Activated T-helper 1 cell treated with anti-CD3 and anti-CD28 coated beads, Interleukin-12 subunit alpha, Interleukin-12 subunit beta, Interleukin-2, Interleukin-4 antibody, amounts not matched to agents 30 ng/mL and 10 ng/mL and 1 ng/mL, durations not matched to agents 14 hours and 24 hours and 36 hours (primary cell): ENCODE measurements around the gene PSG4. TPM values are rescaled to one million over a fixed set of nuclear protein-coding genes. Genes with fewer than 3 reads are reported as not detected.
"Not testable (repeated sequence)": the region's sequence is repeated elsewhere in the genome, so short reads cannot be mapped to it uniquely, and the experiment has no call there.

Experiments used
- DNase-seq: peaks from one replicate; pipeline ENCODE4 v3.0.0; 2021; ENCODE audit warnings: low spot score
- H3K27ac Mint-ChIP-seq: one replicate; pipeline ENCODE4 v1.8.0; 2021; ENCODE audit warnings: mild to moderate bottlenecking, mixed read lengths
- H3K27me3 Mint-ChIP-seq: one replicate; pipeline ENCODE4 v1.8.0; 2022; ENCODE audit warnings: mild to moderate bottlenecking, moderate library complexity, mixed read lengths; ENCODE audit not compliant: insufficient read depth
- H3K36me3 Mint-ChIP-seq: one replicate; pipeline ENCODE4 v1.8.0; 2021; ENCODE audit warnings: low read depth, mixed read lengths
- H3K4me1 Mint-ChIP-seq: one replicate; pipeline ENCODE4 v1.8.0; 2021; ENCODE audit warnings: low read depth, mixed read lengths
- H3K4me3 Mint-ChIP-seq: one replicate; pipeline ENCODE4 v1.8.0; 2021; ENCODE audit warnings: mild to moderate bottlenecking, moderate library complexity, mixed read lengths
- H3K9me3 Mint-ChIP-seq: one replicate; pipeline ENCODE4 v1.8.0; 2021; ENCODE audit warnings: mixed read lengths
- intact Hi-C: fragments of 100-400 bp; cut with micrococcal nuclease; formaldehyde crosslinking; loops from one replicate; pipeline ENCODE4 v1.15.1; 2024
- total RNA-seq: library from RNA; stranded (reverse); gene quantifications from 2 replicates; pipeline ENCODE4 v1.2.3, GENCODE V29; 2022

The PSG4 gene
- total RNA-seq: not detected in 2 replicates

DNA sequence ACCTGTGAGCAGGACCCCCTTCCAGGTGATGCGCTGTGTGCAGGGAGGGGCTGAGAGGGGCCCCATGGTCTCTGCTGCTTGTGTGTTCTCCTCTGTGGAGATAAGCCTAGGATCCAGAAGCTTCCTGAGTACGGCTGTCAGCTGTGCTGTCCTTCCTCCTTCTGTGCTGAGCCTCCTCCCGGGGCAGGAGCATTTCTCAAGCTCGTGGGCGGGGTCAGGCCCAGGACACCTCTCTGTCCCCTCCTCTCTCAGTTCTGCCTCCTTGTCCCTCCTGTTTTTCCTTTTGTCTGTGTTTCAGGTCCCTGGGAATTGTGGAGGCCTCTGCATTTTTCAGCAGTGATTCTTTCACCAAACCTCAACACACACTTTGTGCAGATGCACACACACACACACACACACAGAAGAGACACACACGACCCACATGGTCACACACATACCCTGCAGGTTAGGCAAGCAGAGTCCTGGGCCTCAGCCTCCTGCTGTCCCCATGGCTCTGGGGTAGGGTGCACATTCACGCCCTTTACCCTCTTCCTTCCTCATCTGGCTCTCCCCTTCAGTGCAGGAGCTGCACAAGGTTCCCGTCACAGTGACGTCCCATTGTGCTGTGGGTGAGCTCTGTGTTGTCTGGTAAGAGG is at the start of gene PSG4:
PSG4 (minus strand) TSS at position 168 of the 635 bp plus-strand sequence; CDS start at position 66, 102 bp downstream.
- not testable (repeated sequence) for H3K4me1 Mint-ChIP-seq, H3K27ac Mint-ChIP-seq, H3K36me3 Mint-ChIP-seq

DNA sequence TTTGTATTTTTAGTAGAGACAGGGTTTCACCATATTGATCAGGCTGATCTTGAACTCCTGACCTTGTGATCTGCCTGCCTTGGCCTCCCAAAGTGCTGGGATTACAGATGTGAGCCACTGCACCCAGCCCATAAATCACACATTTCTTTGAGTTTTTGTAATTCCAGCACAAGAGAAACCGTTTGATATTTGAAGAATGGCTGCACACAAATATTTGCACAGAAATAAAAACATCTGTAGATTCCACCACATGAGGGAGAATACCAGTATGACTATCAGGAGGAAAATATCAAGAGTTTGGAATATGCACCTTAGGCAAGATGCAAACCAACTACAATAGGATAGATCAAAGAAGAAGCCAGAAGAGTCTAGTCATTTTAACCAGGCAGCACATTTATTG is 46.0 kb upstream of the PSG4 start:
- H3K9me3 Mint-ChIP-seq, H3K36me3 Mint-ChIP-seq, H3K27me3 Mint-ChIP-seq, H3K27ac Mint-ChIP-seq, intact Hi-C loops, DNase-seq, H3K4me3 Mint-ChIP-seq, H3K4me1 Mint-ChIP-seq: not testable (repeated sequence)

More for the DNA sequence above, at the start of gene PSG4:
- H3K4me3 Mint-ChIP-seq, DNase-seq, H3K9me3 Mint-ChIP-seq, intact Hi-C loops, H3K27me3 Mint-ChIP-seq: not testable (repeated sequence)

DNA sequence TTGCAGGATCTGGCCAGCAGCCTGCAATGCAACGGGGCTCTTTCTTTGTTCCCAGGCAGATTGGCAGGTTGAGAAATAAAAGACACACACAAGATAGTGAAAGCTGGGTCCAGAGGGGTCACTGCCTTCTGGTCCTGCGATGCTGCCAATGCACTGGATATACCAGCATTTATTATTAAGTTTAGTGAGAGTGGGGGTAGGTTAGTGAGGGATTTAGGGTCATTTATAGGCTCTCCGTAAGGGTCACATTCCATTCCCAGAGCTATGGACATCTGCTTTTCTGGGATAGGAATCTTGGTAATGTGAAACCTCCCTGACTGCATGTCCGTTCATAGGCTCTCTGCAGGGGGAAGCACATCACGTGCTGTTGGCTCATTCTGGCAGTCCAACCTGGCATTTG is 44.9 kb upstream of the PSG4 start:
- H3K27ac Mint-ChIP-seq, H3K36me3 Mint-ChIP-seq, H3K27me3 Mint-ChIP-seq, intact Hi-C loops, H3K4me3 Mint-ChIP-seq, H3K4me1 Mint-ChIP-seq, DNase-seq, H3K9me3 Mint-ChIP-seq: not testable (repeated sequence)

DNA sequence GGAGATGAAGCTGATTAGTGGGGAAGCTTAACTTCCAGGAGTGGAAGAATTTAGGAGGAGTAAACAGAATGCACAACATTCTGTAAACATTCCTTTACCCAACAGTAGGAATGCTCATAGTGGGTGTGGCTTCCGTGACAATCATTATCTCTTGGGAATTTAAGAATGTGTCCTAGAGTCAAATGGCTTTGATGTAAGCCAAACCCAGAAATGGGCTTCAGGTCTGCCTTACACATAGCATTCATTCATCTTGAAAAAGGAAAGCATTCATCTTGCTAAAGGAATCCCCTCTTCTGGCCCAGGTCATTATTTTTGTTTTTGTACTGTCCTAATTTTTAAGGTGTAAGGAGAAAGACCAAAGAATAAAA is 43.2 kb upstream of the PSG4 start:
- H3K27me3 Mint-ChIP-seq, intact Hi-C loops: not testable (repeated sequence)

DNA sequence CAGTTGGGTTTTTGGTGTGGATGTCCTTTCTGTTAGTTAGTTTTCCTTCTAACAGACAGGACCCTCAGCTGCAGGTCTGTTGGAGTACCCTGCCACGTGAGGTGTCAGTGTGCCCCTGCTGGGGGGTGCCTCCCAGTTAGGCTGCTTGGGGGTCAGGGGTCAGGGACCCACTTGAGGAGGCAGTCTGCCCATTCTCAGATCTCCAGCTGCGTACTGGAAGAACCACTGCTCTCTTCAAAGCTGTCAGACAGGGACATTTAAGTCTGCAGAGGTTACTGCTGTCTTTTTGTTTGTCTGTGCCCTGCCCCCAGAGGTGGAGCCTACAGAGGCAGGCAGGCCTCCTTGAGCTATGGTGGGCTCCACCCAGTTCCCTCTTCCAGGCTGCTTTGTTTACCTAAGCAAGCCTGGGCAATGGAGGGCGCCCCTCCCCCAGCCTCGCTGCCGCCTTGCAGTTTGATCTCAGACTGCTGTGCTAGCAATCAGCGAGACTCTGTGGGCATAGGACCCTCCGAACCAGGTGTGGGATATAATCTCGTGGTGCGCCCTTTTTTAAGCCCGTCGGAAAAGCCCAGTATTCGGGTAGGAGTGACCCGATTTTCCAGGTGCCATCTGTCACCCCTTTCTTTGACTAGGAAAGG is 41.9 kb upstream of the PSG4 start:
- H3K27ac Mint-ChIP-seq, H3K27me3 Mint-ChIP-seq, H3K4me3 Mint-ChIP-seq, intact Hi-C loops, H3K4me1 Mint-ChIP-seq, DNase-seq, H3K9me3 Mint-ChIP-seq, H3K36me3 Mint-ChIP-seq: not testable (repeated sequence)

More for the DNA sequence above, 43.2 kb upstream of the PSG4 start:
- H3K36me3 Mint-ChIP-seq, H3K27ac Mint-ChIP-seq, H3K4me1 Mint-ChIP-seq, H3K4me3 Mint-ChIP-seq, DNase-seq, H3K9me3 Mint-ChIP-seq: not testable (repeated sequence)

DNA sequence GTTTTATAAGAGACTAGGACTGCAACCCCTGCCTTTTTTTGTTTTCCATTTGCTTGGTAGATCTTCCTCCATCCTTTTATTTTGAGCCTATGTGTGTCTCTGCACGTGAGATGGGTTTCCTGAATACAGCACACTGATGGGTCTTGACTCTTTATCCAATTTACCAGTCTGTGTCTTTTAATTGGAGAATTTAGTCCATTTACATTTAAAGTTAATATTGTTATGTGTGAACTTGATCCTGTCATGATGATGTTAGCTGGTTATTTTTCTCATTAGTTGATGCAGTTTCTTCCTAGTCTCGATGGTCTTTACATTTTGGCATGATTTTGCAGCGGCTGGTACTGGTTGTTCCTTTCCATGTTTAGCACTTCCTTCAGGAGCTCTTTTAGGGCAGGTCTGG is 40.4 kb upstream of the PSG4 start:
- peaks cover 16% of the 10 kb centered on the region for H3K9me3 Mint-ChIP-seq
- H3K4me3 Mint-ChIP-seq, intact Hi-C loops, H3K36me3 Mint-ChIP-seq, H3K4me1 Mint-ChIP-seq, H3K27me3 Mint-ChIP-seq, DNase-seq, H3K27ac Mint-ChIP-seq: not testable (repeated sequence)

DNA sequence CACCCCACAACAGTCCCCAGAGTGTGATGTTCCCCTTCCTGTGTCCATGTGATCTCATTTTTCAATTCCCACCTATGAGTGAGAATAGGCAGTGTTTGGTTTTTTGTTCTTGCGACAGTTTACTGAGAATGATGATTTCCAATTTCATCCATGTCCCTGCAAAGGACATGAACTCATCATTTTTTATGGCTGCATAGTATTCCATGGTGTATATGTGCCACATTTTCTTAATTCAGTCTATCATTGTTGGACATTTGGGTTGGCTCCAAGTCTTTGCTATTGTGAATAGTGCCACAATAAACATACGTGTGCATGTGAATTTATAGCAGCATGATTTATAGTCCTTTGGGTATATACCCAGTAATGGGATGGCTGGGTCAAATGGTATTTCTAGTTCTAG is 36.8 kb upstream of the PSG4 start:
- intact Hi-C loops, H3K27me3 Mint-ChIP-seq, DNase-seq, H3K27ac Mint-ChIP-seq, H3K4me3 Mint-ChIP-seq, H3K36me3 Mint-ChIP-seq, H3K4me1 Mint-ChIP-seq: not testable (repeated sequence)
- peaks cover 23% of the 10 kb centered on the region for H3K9me3 Mint-ChIP-seq

DNA sequence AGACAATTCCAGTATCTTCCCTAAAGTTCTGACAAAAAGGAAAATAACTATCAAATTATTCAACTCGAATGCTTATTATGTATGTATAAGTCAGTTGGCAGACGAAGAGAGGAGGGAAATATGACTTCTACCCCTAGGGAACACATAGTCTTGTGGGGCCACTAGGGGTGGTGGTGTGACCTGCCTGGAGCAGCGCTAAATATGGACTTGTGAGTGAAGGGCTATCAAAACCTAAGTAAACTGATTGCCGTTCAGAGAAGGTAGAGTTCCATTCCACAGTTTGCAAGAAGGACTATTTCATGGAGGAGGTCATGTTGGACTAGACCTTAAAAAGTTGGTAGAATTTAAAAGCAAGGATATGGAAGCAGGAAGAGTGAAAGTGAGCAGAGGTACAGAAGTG is 32.8 kb upstream of the PSG4 start:
- H3K27ac Mint-ChIP-seq, H3K4me1 Mint-ChIP-seq, intact Hi-C loops, H3K36me3 Mint-ChIP-seq, H3K27me3 Mint-ChIP-seq, DNase-seq, H3K4me3 Mint-ChIP-seq: not testable (repeated sequence)
- peaks cover 23% of the 10 kb centered on the region for H3K9me3 Mint-ChIP-seq

DNA sequence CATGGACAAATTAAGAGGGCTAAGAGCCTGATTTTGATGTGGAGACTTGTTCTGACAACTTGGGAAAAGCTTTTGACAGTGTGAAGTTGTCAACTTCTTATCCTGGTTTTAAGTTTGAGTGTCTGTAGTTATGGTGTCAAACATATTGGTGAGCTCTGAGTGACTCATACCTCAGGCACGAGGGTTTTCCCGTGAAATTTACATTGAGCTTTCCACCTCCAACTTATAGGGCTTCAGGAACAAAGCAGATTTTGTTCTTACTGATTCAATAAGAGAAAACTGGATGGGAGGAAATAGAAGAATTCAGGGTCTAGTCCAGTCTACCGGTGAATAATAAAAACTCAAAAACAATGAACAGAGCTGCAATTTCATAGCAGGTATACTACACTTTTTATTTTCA is 30.2 kb upstream of the PSG4 start:
- H3K9me3 Mint-ChIP-seq: peaks cover 28% of the 10 kb centered on the region
- H3K27ac Mint-ChIP-seq, H3K4me3 Mint-ChIP-seq, H3K4me1 Mint-ChIP-seq, H3K36me3 Mint-ChIP-seq, H3K27me3 Mint-ChIP-seq, DNase-seq, intact Hi-C loops: not testable (repeated sequence)

DNA sequence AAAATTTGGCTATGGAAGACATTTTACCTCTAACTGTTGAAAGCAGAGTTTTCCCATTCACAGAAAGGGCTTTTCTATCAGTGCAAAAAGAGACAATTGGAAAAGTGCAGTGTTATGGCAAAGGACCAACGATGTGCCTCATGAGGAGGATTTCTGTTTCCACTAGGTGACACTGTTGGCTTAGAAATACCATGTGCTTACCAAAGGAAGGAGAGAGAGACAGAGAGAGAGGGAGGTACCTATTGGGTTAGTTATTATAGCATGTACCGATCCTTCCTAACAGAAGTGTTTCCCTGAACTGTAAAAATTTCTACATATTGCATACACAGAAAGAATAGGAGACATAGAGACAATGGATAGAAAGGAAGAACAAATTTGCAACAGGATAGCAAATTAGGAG is 23.9 kb upstream of the PSG4 start:
- Mint-ChIP-seq H3K9me3 (peaks cover 64% of the 10 kb centered on the region), H3K36me3 (no peaks in the 10 kb centered on the region)

DNA sequence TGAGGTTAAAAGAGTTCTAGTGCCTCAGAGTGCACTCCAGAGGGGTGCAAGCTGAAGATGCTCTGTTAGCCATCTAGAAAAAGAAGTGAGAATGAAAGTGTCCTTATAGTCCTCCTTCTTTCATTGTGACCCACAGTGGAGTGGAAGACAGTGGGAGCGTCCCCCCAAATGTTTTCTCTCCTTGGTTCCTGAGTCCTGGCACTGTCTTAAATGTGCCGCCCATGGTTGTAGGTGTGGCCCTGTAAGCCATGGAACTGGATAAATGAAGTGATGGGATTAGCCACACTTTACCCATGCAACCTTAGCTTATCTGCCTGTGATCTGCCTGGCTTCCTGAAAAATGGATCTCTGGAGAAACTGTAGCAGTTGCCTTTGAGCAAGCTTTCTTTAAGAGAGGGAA is 23.3 kb upstream of the PSG4 start:
- DNase-seq, H3K36me3 Mint-ChIP-seq, intact Hi-C loops, H3K27me3 Mint-ChIP-seq, H3K4me1 Mint-ChIP-seq, H3K4me3 Mint-ChIP-seq, H3K27ac Mint-ChIP-seq: not testable (repeated sequence)
- peaks cover 69% of the 10 kb centered on the region for H3K9me3 Mint-ChIP-seq

More for the DNA sequence above, 23.9 kb upstream of the PSG4 start:
- H3K4me3 Mint-ChIP-seq: no peak overlapping the region
- no peaks in the 10 kb centered on the region for H3K4me1 Mint-ChIP-seq
- H3K27ac Mint-ChIP-seq: no peak overlapping the region
- DNase-seq: no peak
- intact Hi-C loops: no loop called here
- H3K27me3 Mint-ChIP-seq: no peaks in the 10 kb centered on the region

DNA sequence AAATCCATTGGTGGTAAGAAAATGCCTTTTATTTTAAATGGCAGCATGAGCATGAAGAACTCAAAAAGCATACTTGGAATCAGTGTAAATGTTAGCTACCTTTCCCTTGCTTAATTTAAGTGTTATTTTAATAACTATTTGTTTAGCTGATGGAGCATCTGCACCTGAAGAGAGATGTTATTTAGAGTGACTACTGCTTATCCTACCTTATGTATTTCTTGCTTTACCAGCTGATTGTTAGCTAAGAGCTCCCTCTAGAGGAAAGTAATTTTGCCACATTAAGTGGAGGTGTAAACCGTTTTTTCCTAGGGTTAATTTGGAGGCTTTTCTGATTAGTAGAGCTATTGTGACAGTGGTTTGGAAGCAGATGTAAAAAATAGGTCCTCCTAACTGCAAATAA is 21.5 kb upstream of the PSG4 start:
- DNase-seq, H3K27me3 Mint-ChIP-seq, H3K27ac Mint-ChIP-seq, H3K4me1 Mint-ChIP-seq, intact Hi-C loops, H3K4me3 Mint-ChIP-seq, H3K36me3 Mint-ChIP-seq: not testable (repeated sequence)
- peaks cover 69% of the 10 kb centered on the region for H3K9me3 Mint-ChIP-seq

DNA sequence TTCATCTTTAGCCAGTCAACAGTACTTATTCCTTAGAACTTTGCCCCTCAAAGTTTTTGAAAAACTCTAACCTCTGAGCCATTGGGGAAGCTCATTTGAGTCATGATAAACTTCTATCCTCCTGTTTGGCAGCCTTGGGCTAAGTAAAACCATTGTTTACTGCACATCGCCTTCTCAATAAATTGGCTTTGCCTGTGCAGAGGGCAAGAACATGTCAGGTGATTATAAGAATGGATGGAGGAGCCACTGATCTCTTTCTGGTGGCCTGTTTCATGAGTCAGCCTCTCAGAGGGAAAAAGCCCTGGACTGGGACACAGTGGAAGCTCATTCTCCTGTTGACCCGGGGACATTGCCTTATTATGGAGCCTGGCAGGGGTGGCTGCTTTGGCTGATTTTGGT is 19.4 kb upstream of the PSG4 start:
- DNase-seq: no peak
- H3K9me3 Mint-ChIP-seq: peaks cover 61% of the 10 kb centered on the region
- H3K4me3 Mint-ChIP-seq: no peak overlapping the region
- intact Hi-C loops: no loop called here
- H3K27ac Mint-ChIP-seq: no peak overlapping the region
- no peaks in the 10 kb centered on the region for H3K4me1 Mint-ChIP-seq
- no peaks in the 10 kb centered on the region for H3K27me3 Mint-ChIP-seq
- H3K36me3 Mint-ChIP-seq: no peaks in the 10 kb centered on the region
